HG02885 (cell line): Measurements from ENCODE around the gene PLEKHJ1.

Experiments used
- ATAC-seq: cut with Tn5 transposase; IDR thresholded peaks from one replicate; pipeline ENCODE4 v1.9.1; 2021; ENCODE audit warnings: mild to moderate bottlenecking; ENCODE audit not compliant: unreplicated experiment, poor library complexity

The PLEKHJ1 gene

DNA sequence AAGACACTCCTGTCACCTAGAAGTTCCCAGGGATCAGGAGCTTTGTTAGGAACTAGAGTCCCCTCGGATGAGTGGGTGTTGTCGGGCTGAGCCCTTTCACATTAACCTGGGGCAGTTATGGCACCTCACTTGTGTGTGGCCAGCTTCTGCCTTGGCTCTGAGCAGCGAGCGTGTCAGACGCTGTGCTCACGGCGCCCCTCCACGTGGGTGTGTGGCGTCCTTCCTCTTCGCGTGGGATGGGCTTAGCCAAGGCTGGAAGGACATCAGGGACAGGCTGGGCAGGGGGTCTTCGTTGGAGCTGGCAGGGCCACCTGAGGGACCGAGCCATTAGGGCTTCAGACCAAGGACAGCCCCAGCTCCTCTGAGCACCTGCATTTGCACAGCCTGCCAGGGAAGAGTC lies 49.0 kb downstream of the PLEKHJ1 start:
- no peak for ATAC-seq

DNA sequence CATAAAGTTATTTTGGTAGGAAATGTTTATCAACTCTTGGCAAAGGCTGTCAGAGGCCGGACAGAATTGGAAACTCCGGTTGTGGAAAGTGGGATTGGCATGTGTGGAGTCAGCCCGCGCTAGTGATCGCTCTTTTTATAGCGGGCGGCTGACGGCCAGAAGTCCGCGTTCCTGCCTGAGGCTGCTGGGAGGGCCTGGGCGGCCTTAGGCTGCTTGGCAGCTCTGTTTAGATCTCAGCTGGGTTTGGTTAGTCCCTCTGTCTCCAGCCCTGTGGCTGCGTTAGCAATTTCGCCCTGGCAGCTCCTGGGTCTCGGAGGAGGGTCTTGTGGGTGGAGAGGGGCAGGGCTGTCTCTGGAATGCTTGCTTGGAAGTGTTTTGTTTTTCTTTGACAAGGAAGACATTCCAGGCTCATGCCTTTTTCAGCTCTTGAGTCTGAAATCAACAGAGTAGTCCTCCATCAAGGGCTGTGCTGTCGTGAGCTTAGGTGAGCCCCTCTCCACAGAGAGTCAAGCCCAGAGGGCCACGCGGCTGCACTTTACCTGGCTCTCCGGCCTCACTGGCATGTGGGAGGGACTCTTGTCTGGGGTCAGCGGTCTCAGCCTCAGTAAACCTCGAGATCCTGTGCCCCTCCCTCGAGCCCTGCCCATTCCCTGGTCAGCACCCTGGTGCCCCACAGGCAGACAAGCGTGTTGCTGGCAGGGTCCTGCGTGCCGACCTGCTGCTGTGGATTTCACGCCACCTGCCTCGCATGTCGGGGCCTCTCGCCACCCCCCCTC lies 49.9 kb downstream of the PLEKHJ1 start:
- ATAC-seq: no peak

DNA sequence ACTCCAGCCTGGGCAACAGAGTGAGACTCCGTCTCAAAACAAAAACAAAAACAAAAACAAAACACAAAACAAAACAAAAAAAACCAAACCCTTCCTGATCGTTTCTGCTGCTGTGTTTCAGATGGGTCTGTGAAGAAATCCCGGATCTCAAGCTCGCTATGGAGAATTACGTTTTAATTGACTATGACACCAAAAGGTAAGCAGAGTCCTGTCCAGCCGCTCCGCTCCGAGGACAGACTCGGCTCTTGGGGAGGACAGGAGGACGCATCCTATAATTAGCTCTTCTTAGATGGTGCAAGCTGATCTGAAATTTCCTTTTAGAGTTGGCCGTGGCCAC lies 50.4 kb downstream of the PLEKHJ1 start:
- ATAC-seq: no peak

DNA sequence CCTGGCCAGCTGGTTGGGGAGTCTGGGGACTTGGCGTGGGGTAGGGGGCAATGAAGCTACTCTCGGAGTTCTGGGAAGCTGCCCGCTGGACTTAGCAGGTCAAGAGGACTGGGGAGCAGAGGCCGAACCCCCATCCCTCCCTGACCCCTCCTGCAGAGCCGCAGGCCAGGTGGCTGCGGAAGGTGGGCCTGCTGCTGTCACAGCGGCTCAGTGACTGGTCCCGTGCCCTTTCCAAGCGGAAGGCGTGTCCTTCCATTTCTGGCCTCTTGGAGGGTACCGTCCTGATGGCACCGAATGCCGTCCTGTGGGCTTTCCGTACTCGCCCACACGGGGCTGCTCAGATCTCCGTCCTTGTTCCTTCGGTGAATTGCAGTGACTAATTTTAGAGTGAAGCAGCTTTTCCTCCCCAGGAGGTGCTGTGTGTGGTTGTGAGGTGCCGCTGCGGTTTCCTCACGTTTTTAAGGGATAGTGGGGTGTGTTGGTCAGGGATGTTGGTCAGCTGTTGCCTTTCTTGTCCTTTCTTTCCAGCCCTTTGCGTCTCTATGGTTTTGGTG lies 51.6 kb downstream of the PLEKHJ1 start:
- ATAC-seq: no peak
